NCI-H82 (cell line): ENCODE results near the gene CCS.
"Not testable (repeated sequence)": the region's sequence is repeated elsewhere in the genome, so short reads cannot be mapped to it uniquely, and the experiment has no call there.

Experiments used
- DNase-seq: peaks from one replicate; lab custom pipeline; 2025; lab: John Stamatoyannopoulos, UW

The CCS gene, protein sequence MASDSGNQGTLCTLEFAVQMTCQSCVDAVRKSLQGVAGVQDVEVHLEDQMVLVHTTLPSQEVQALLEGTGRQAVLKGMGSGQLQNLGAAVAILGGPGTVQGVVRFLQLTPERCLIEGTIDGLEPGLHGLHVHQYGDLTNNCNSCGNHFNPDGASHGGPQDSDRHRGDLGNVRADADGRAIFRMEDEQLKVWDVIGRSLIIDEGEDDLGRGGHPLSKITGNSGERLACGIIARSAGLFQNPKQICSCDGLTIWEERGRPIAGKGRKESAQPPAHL

GRCh38 chr11:66592457-66593302 is at the start of gene CCS, which contains the start of gene CCDC87:
Gene CCS, plus strand, starts transcription at chr11:66593185. Its CDS starts 77 bp downstream, at chr11:66593262.
Gene CCDC87, minus strand, starts transcription at chr11:66593063. Its CDS starts 48 bp downstream, at chr11:66593015.
- peak; percentile 96 for DNase-seq

- peak; percentile 71 for DNase-seq
Observed at GRCh38 chr11:66543263-66544107, 49.5 kb upstream of the CCS start.

- DNase-seq, result not testable (repeated sequence)
Observed at GRCh38 chr11:66544952-66545351, 48.0 kb upstream of the CCS start.

GRCh38 chr11:66545701-66546367 is 47.2 kb upstream of the CCS start, which contains the start of gene ZDHHC24:
Gene ZDHHC24, minus strand, starts transcription at chr11:66546048. Its CDS starts 45 bp downstream, at chr11:66546003.
- peak; percentile 97 for DNase-seq

- no peak for DNase-seq
Observed at GRCh38 chr11:66546368-66546965, 46.5 kb upstream of the CCS start, which contains the start of gene ACTN3. Gene ACTN3, plus strand, starts transcription at chr11:66546903. Its CDS starts 35 bp downstream, at chr11:66546938.

DNA sequence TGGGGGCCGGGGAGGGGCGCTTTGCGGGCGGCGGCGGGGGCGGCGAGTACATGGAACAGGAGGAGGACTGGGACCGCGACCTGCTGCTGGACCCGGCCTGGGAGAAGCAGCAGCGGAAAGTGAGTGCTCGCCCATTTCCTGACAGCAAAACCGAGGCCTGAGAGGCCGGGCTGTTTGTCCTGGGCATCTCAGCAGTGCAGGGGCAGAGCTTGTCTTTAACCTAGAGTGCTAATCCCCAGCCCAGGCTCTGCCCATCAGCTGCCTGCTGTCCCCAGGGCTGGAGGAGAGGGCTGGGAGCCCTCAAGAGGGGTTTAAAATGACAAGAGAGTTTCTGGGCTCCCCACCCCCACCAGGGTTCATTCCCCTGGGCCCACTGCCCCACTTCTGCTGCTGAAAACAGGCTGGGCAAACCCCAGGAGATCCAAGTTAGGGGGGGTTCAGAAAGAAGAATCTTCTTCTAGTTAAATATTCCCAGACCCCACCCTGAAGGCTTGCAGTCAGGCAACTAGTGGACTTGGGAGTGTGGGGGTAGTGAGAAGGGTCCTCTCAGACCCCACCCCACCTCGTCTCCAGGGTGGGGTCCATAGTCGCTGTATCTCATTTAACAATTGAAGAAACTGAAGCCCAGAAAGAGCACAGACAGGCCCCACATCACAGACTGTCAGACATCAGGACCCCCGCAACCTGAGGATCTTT is 45.9 kb upstream of the CCS start:
- DNase-seq, result peak; percentile 29

- no peak for DNase-seq
Observed at GRCh38 chr11:66547662-66548009, 45.3 kb upstream of the CCS start.

GRCh38 chr11:66548041-66548440 is 44.9 kb upstream of the CCS start:
- no peak for DNase-seq

DNA sequence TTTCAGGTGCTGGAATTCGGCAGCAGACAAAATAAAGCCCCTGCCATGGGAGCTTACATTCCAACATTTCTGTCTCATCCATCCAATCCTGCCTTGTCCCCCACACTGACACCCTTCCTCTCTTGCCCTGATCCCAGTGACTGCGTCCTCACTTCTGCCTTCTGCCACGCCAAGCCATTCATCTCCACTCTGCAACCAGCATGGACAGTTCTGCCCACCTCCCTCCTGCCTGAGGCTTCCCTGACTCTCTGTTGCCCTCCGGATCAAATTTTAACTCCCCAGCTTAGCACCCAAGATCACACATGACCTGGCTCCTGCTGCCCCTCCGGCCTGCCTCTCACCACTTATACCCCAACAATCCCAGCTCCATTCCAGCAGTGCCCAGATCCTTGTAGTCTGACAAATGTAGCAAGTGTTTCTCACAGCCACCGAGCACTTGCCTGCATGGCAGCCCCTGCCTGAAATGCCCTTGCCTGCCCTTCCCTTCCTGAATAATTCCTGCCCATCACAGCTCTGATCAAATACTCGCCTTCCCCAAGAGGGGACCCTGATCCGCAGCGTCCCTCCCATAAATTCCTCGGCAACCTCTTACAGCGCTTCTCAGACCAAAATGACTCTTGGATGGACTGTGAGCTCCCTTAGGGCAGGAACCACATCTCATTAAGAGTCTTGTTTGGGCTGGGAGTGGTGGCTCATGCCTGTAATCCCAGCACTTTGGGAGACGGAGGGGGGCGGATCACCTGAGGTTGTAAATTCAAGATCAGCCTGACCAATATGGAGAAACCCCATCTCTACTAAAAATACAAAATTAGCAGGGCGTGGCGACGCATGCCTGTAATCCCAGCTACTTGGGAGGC is 44.0 kb upstream of the CCS start:
- no peak for DNase-seq

GRCh38 chr11:66549696-66550095 is 43.3 kb upstream of the CCS start:
- no peak for DNase-seq

- no peak for DNase-seq
Observed at GRCh38 chr11:66550887-66551286, 42.1 kb upstream of the CCS start.

DNA sequence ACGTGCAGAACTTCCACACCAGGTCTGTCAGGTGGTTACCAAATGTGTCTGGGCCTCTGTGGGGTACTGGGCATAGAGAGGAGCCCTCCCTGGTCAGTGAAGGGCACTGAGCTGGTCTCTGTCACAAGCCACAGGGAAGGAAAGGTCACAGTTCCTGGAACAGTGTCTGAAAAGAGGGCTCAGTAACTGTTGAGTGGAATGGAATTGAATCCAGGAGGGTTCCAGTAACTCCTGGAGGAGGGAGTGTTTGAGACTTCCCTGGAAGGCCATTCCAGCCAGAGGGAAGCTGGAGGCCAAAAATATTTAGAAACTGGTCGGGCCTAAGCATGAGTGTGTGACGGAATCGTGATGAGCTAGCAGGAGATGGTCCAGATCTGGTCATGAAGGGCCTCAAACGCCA is 38.4 kb upstream of the CCS start:
- DNase-seq, result no peak

GRCh38 chr11:66555416-66555815 is 37.6 kb upstream of the CCS start:
- no peak for DNase-seq

GRCh38 chr11:66556086-66556485 is 36.9 kb upstream of the CCS start:
- no peak for DNase-seq

- DNase-seq, result no peak
Observed at GRCh38 chr11:66557733-66558326, 35.2 kb upstream of the CCS start.

DNA sequence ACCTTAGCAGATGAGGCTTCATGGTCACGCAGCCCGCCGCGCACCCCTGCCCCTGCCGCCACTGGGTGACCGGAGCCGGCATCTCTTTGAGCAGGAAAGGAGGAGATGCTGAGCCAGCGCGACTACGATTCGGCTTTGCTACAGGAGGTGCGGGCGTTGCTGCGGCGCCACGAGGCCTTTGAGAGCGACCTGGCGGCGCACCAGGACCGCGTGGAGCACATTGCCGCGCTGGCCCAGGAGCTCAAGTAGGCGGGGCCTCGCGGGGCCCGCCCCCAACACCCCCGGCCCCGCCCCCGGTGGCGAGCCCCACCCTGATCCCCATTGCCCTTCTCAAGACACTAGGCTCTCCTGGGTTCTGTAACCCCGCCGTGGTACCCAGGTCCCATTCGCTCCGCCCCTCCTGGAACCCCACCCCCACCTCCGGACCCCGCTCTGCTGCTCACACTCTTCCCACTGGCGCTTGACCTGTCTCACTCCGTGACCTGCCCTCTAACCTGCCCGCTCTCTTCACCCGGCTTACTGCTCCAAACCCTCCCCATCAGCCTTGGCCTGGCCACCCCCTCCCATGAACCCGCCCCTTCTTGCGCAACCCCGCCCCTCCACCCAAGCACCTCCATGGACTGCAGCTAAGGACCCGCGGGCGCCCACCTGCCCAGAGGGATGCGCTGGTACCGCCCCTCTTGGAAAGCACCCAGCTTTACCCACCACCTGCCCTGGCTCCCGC is 33.7 kb upstream of the CCS start:
- DNase-seq, result no peak

- DNase-seq, result no peak
Observed at GRCh38 chr11:66559866-66560676, 32.9 kb upstream of the CCS start.
